ENCODE measurements around the gene GNAT3. TPM values are rescaled to one million over a fixed set of nuclear protein-coding genes. Genes with fewer than 3 reads are reported as not detected.

The GNAT3 gene
- total RNA-seq, 2 experiments from 2014 or later, result not detected

DNA sequence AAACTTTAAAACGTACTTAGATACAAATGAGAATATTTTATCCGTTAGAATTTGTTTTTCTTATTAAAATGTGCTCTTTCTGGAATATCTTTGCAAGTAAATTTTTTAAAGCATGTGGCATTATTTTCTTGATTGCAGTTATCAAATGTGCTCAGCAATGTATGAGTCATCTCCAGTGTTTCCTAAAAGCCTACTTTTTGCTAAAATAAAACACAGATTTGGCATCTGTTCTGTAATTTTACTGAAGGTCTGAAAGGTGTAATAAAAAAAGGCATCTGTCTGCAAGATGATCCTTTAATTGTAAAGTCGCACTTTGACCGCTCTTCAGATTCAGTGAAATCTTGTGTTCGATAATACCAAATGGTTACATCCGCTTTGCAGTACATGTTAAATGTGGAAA is 3.4 kb downstream of the GNAT3 start:
- Mint-ChIP-seq H3K36me3 (ENCODE audit: low read depth) (no peaks in the 10 kb centered on the region), H3K4me3 (no peak overlapping the region), H3K9me3 (no peaks in the 10 kb centered on the region), H3K27ac (no peak overlapping the region), H3K4me1 (ENCODE audit: low read depth) (no peaks in the 10 kb centered on the region), H3K27me3 (no peaks in the 10 kb centered on the region)
- no peaks in the 10 kb centered on the region for H3K9me3 ChIP-seq (ENCODE audit: control insufficient read depth in 1 of 2, insufficient read depth in 1 of 2, low read length in 2 of 2)
- CTCF ChIA-PET, result no interaction called here
- H3K27ac ChIP-seq (ENCODE audit: low read depth in 1 of 2, low read length in 2 of 2), result no peak overlapping the region
- DNase-seq (no peak), ATAC-seq (ENCODE audit: poor library complexity) (no peak)
- H3K27me3 ChIP-seq (ENCODE audit: control insufficient read depth in 1 of 2, insufficient read depth in 2 of 2, low read length in 2 of 2), result no peaks in the 10 kb centered on the region
- intact Hi-C loops (cut with DNase I, micrococcal nuclease), result no loop called here
- H3K4me3 ChIP-seq (ENCODE audit: low read length), result no peak overlapping the region
- H3K4me1 ChIP-seq (ENCODE audit: insufficient read depth, low read length), result no peaks in the 10 kb centered on the region
- TF ChIP-seq, protein P1, sequence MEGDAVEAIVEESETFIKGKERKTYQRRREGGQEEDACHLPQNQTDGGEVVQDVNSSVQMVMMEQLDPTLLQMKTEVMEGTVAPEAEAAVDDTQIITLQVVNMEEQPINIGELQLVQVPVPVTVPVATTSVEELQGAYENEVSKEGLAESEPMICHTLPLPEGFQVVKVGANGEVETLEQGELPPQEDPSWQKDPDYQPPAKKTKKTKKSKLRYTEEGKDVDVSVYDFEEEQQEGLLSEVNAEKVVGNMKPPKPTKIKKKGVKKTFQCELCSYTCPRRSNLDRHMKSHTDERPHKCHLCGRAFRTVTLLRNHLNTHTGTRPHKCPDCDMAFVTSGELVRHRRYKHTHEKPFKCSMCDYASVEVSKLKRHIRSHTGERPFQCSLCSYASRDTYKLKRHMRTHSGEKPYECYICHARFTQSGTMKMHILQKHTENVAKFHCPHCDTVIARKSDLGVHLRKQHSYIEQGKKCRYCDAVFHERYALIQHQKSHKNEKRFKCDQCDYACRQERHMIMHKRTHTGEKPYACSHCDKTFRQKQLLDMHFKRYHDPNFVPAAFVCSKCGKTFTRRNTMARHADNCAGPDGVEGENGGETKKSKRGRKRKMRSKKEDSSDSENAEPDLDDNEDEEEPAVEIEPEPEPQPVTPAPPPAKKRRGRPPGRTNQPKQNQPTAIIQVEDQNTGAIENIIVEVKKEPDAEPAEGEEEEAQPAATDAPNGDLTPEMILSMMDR (IDR thresholded peaks at IDR 0.05), result no peak
- POLR2A ChIA-PET, result no interaction called here
- H3K36me3 ChIP-seq (ENCODE audit: insufficient read depth, low read length), result no peaks in the 10 kb centered on the region

DNA sequence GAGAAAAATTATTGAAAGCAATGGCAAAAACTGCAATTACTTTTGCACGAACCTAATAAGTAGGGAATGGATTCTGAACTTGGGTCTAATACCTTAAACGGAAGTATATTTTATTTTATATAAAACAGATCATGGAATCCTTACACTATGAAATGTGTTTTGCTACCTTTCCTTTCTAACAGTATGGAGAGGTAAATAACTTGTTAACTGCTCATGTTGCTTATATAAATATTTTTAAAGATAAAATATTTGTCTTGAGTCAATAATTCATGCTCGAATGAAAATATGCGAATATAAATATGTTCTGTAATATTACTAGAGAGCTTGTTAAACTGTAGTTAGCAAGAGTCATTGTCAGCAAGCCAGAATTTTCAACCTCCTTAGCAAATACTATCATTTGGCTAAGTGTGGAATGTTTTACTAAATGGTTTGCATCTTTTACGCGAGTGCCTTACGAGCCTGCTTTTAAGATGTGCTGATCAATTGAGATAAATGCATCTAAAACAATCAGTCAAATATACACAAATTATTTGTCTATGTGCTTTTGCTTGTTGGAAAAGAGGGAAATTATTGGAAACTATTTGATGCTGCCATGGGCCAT is 5.9 kb downstream of the GNAT3 start:
- no peaks in the 10 kb centered on the region for H3K9me3 Mint-ChIP-seq
- ATAC-seq (ENCODE audit: poor library complexity) (no peak), DNase-seq (no peak)
- Histone ChIP-seq H3K4me1 (ENCODE audit: insufficient read depth, low read length) (no peaks in the 10 kb centered on the region), H3K27ac (ENCODE audit: low read depth in 1 of 2, low read length in 2 of 2) (no peak overlapping the region), H3K36me3 (ENCODE audit: insufficient read depth, low read length) (no peaks in the 10 kb centered on the region), H3K27me3 (ENCODE audit: control insufficient read depth in 1 of 2, insufficient read depth in 2 of 2, low read length in 2 of 2) (no peaks in the 10 kb centered on the region), H3K9me3 (ENCODE audit: control insufficient read depth in 1 of 2, insufficient read depth in 1 of 2, low read length in 2 of 2) (no peaks in the 10 kb centered on the region), H3K4me3 (ENCODE audit: low read length) (no peak overlapping the region)
- intact Hi-C loops (cut with DNase I, micrococcal nuclease), result no loop called here
- no peaks in the 10 kb centered on the region for H3K4me1 Mint-ChIP-seq (ENCODE audit: low read depth)
- TF ChIP-seq, protein P1 (IDR thresholded peaks at IDR 0.05), result no peak
- H3K4me3 Mint-ChIP-seq, result no peak overlapping the region
- ChIA-PET CTCF (no interaction called here), POLR2A (no interaction called here)
- H3K27ac Mint-ChIP-seq, result no peak overlapping the region
- no peaks in the 10 kb centered on the region for H3K36me3 Mint-ChIP-seq (ENCODE audit: low read depth)
- no peaks in the 10 kb centered on the region for H3K27me3 Mint-ChIP-seq

DNA sequence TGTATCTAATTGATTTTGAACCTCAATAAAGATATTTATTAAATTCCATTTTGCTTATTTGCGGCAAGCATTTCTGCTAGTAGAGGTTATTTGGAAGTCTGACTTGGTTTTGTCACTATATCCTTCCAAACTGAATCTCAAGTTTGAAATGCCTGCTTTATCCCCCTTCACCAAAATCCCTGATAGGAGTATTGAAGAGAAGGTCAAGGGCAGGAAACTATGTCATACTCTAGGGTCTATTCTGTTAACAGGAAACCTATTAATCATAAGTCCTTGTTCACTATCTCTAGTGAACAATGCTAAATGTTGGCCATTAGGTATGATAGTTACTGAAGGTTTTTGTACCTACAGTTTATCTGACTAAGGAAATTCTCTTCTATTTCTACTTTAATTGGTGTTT is 11.5 kb downstream of the GNAT3 start:
- Mint-ChIP-seq H3K36me3 (ENCODE audit: low read depth) (no peaks in the 10 kb centered on the region), H3K4me3 (no peak overlapping the region), H3K4me1 (ENCODE audit: low read depth) (no peaks in the 10 kb centered on the region), H3K27ac (no peak overlapping the region), H3K9me3 (peaks cover 3% of the 10 kb centered on the region), H3K27me3 (peaks cover 4% of the 10 kb centered on the region)
- Histone ChIP-seq H3K9me3 (ENCODE audit: control insufficient read depth in 1 of 2, insufficient read depth in 1 of 2, low read length in 2 of 2) (no peaks in the 10 kb centered on the region), H3K27ac (ENCODE audit: low read depth in 1 of 2, low read length in 2 of 2) (no peak overlapping the region), H3K27me3 (ENCODE audit: control insufficient read depth in 1 of 2, insufficient read depth in 2 of 2, low read length in 2 of 2) (no peaks in the 10 kb centered on the region), H3K36me3 (ENCODE audit: insufficient read depth, low read length) (no peaks in the 10 kb centered on the region), H3K4me3 (ENCODE audit: low read length) (no peak overlapping the region), H3K4me1 (ENCODE audit: insufficient read depth, low read length) (no peaks in the 10 kb centered on the region)
- intact Hi-C loops (cut with DNase I, micrococcal nuclease), result no loop called here
- ChIA-PET CTCF (no interaction called here), POLR2A (no interaction called here)
- TF ChIP-seq, protein P1 (IDR thresholded peaks at IDR 0.05), result no peak
- DNase-seq, result no peak
- no peak for ATAC-seq (ENCODE audit: poor library complexity)
